Tibial nerve (tissue), 3 donors: ENCODE measurements around the gene NIPAL3.

Experiments
- CTCF ChIP-seq, 5 experiments: fragments of 200-600 bp in 3 of 5; fragments of 450-650 bp in 2 of 5; sonication (generic) in 3 of 5; IDR thresholded peaks; one replicate each; pipeline ENCODE4 v1.5.1; 2016 to 2019; ENCODE audit warnings: antibody characterized with exemption in 5 of 5, mild to moderate bottlenecking in 3 of 5, moderate library complexity in 2 of 5
- POLR2A ChIP-seq, 2 donors: fragments of 450-650 bp; IDR thresholded peaks; one replicate each; pipeline ENCODE4 v1.6.1; 2017; ENCODE audit warnings: antibody characterized with exemption in 2 of 2, mild to moderate bottlenecking in 2 of 2, moderate library complexity in 2 of 2

GRCh38 chr1:24487455-24487854 lies 71.9 kb downstream of the NIPAL3 start:
- TF ChIP-seq CTCF (IDR thresholded peaks at IDR 0.05) (no peak), POLR2A (IDR thresholded peaks at IDR 0.05) (no peak)
